Measurements from ENCODE around the gene ATRNL1.

ATRNL1 gene

GRCh38 chr10:115950320-115950719 is 857.2 kb downstream of the ATRNL1 start:
- DNase-seq (ENCODE audit: low read depth): no peak

- no peak for DNase-seq (ENCODE audit: low read depth)
Observed at GRCh38 chr10:115951242-115951641, 858.1 kb downstream of the ATRNL1 start.

DNA sequence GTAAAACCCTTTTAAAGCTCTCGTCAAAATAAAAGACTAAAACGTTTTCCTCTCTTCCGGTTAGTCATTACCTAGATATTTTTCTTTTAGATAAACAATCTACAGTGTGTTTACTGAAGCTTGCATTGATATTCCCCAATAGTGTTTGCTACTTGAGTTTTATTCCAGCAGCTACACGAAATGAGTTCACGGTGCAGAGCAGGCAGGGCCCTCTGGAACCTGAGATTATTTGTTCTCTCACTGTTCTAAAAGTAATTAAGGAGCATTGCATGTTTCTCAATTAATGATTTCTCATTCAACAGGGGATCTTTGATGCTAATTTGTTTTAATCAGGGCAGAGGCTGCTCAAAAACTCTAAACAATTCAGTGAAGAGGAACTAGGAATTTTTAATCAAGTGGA is 860.1 kb downstream of the ATRNL1 start:
- DNase-seq (ENCODE audit: low read depth): no peak

GRCh38 chr10:115953968-115954367 is 860.8 kb downstream of the ATRNL1 start:
- no peak for DNase-seq (ENCODE audit: low read depth)

DNA sequence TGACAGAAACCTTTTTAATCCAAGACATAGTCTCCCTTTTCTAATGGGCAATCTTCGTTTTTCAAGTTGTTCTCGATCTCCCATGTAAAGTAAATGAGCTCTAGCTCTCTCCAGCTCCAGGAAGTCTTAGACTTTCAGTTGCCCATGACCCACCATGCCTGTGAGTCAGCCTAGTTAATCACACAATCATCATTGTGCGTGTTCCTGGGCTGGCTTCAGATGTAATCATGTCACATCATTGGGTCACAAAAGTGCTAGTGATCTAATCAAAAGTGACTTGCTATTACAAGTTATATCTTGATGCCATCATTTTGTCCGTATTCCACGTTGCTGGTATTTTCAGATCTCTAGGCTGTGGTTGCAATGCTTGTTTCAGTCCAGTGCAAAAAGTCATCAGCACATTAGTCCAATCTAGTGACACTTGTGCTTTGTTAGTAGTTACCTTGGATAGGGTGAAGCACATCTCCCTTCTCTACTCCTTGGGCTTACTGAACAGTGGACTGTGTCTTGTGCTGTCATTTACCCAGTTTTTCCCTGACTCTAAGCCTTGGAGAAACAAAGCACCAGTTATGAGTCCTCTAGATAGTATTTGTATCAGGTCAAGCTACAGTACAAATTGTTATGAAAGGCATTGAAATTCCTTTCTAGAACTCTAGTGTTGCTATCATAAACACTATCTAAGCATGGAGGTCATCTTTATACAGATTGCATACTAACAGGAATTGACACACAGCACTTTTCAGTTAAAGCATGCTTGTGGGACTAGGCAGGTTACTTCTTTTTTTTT is 863.3 kb downstream of the ATRNL1 start:
- DNase-seq (ENCODE audit: low read depth): no peak

DNA sequence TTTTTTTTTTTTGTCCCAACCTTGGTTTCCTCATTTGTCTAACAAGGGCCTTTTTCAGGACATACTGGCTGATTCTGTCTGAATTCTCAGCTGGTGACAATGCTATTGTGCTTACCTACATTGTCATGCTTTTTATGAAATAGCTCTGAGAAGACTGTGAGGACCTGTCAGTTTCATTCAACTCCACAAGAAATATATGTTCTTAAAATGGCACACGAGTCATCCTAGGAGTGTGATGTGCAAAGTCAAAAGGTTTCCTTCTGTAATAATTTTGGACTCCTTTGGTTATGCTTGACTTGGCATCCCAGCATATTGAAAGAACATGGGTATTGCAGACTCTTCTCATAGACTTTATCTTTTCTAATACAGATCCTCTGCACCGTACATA is 863.8 kb downstream of the ATRNL1 start:
- no peak for DNase-seq (ENCODE audit: low read depth)

GRCh38 chr10:115957786-115958442 is 864.7 kb downstream of the ATRNL1 start:
- DNase-seq (ENCODE audit: low read depth): no peak

- DNase-seq (ENCODE audit: low read depth): no peak
Observed at GRCh38 chr10:115963848-115964247, 870.7 kb downstream of the ATRNL1 start.

DNA sequence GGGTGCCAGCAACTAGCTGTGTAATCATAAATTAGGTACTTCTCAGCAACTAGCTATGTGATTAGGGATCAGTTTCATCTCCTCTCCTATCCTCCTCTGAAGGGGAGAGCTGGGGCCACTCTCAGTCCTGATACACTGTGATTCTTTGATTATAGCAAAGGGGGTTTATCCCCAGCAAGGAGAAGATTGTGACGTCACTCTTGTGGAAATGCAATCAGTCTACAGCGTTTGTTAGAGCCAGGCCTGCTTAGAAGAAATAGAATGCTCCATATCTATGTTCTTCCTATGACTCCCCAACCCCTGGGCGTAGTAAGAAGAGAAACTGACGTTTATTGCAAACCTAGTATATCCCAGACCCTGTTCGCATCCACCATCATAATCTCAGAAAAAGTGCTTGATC is 871.7 kb downstream of the ATRNL1 start:
- no peak for DNase-seq (ENCODE audit: low read depth)

DNA sequence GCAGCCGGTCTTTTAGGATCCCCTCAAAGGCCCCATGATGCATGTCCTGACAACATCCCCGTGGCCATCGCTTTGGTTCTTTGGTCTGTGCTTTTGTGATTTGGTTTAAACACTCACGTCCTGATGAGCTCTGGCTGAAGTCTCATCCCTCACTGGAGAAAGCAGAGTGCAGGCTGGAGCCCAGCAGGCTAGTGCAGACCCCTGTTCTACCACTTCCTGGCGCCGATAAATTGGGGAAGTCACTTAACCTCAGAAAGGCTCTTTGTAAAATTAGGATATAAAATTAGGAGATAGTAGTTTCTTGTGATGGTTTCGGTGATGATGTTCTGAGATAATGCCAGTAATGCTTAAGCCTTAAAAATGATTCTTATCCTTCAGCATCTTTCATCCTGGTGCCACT is 872.2 kb downstream of the ATRNL1 start:
- no peak for DNase-seq (ENCODE audit: low read depth)

DNA sequence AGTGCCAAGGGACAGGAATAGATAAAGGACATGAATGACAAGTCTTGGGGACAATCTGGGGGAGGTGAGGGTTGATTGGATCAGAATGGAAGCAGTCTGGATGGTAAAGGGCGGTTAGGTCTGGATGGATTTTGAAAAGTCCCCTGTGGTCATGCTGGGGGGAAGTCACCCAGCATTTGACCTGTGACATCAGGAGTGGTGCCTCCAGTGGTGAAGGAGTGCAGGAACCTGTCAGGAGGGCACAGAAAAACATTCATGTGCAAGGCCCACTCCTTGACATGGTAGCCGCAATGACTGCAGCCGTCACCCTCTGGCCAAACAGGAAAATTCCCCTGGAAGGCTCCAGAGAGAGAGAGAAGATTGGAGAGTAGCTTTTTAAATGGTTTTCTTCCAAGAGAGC is 875.1 kb downstream of the ATRNL1 start:
- DNase-seq (ENCODE audit: low read depth): no peak

- DNase-seq (ENCODE audit: low read depth): no peak
Observed at GRCh38 chr10:115969591-115969990, 876.4 kb downstream of the ATRNL1 start.

DNA sequence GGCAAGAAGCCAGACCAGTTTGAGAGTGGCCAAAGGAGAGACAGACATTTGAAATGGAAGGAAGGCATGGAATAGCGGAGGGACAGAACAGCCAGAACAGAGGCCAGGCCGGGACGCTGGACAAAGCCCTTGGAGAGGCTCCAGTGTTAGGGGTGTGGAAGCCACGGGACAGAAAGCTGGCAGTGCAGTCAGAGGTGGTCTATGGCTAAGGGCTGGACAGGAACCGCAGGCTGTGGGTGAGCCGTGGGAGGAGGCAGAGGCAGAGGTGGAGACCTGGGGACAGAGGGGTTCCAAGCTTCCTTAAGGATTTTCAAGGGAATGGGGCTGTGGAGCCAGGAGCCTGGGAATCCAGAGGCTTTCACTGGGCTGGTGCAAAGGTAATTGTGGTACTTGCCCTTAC is 878.8 kb downstream of the ATRNL1 start:
- no peak for DNase-seq (ENCODE audit: low read depth)

- DNase-seq (ENCODE audit: low read depth): no peak
Observed at GRCh38 chr10:115972426-115972825, 879.3 kb downstream of the ATRNL1 start.

- no peak for DNase-seq (ENCODE audit: low read depth)
Observed at GRCh38 chr10:115974351-115974750, 881.2 kb downstream of the ATRNL1 start.

DNA sequence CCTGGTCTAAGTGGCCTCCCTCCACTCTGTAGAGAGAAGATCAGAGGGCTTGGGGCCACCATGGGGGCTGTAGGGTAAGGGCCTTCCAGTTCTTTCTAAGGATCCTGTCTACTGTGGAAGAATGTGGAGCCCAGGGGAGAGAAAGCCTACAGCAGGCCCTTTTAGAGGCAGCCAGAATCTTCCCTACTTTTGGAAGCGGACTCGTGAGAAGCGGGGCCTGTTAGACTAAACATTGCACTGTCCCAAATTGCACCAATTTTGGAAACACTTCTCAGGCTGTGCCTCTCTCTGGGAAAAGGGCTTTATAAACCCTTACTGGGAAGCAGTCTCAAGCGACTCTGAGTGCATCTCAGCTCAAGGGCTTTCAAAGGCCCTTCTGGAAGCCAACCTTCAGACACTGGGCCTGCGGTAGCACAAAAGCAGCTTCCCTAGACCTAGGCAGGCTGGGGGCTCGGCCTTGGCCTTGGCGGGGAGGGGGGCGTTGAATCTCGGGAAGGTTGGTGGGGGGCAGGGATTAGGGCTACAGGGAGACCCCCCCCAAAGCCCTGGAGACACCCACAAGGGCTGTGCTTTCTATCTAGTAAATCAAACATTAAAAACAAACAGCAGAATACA is 881.8 kb downstream of the ATRNL1 start:
- no peak for DNase-seq (ENCODE audit: low read depth)

GRCh38 chr10:115975506-115975905 is 882.3 kb downstream of the ATRNL1 start:
- no peak for DNase-seq (ENCODE audit: low read depth)

- DNase-seq (ENCODE audit: low read depth): no peak
Observed at GRCh38 chr10:115976342-115976741, 883.2 kb downstream of the ATRNL1 start.

- DNase-seq (ENCODE audit: low read depth): no peak
Observed at GRCh38 chr10:115977855-115978254, 884.7 kb downstream of the ATRNL1 start.

- no peak for DNase-seq (ENCODE audit: low read depth)
Observed at GRCh38 chr10:115979576-115979975, 886.4 kb downstream of the ATRNL1 start.

DNA sequence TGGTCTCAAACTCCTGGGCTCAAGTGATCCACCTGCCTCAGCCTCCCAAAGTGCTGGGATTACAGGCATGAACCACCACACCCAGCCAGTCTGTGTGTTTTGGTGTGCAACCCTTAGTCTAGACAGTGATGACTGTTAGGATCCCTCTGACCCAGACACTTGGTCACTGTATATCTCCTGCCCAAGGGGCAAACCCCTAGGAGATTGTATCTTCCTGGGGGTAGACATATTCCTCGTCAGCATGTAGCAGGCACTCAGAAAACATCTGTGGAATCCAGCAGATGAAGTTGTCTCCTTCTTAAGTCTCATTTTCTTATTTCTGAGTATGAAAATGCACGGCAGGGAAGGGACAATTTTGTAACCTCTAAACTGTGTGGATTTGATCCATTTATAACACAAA is 887.3 kb downstream of the ATRNL1 start:
- no peak for DNase-seq (ENCODE audit: low read depth)

GRCh38 chr10:115981081-115981480 is 887.9 kb downstream of the ATRNL1 start:
- no peak for DNase-seq (ENCODE audit: low read depth)

- no peak for DNase-seq (ENCODE audit: low read depth)
Observed at GRCh38 chr10:115982076-115982475, 888.9 kb downstream of the ATRNL1 start.

Data from activated T-cell treated with anti-CD3 and anti-CD28 coated beads for 24 hours (primary cell).